ENCODE measurements around the gene SCN7A.

DNA sequence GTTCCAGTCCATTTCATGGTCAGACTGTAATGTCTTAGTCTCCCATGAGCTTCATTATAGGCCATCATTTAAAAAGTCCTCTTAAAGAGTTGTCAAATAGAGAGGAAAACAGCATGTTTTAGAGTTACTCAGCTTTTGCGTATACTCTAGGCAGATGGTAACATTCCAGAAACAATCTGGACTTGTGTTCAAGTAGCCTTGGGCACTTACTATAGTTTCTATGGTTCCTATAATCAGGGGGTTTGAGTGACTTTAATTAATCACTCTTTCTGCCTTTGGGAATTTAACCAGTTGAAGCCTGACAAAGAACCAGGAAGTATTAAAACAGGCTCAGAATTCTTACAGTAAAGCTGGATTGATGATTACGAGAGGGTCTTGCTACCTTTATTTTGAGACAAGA lies 42.1 kb upstream of the SCN7A start:
- TF ChIP-seq POLR2A (IDR thresholded peaks at IDR 0.05): no peak
- TF ChIP-seq, protein P1, sequence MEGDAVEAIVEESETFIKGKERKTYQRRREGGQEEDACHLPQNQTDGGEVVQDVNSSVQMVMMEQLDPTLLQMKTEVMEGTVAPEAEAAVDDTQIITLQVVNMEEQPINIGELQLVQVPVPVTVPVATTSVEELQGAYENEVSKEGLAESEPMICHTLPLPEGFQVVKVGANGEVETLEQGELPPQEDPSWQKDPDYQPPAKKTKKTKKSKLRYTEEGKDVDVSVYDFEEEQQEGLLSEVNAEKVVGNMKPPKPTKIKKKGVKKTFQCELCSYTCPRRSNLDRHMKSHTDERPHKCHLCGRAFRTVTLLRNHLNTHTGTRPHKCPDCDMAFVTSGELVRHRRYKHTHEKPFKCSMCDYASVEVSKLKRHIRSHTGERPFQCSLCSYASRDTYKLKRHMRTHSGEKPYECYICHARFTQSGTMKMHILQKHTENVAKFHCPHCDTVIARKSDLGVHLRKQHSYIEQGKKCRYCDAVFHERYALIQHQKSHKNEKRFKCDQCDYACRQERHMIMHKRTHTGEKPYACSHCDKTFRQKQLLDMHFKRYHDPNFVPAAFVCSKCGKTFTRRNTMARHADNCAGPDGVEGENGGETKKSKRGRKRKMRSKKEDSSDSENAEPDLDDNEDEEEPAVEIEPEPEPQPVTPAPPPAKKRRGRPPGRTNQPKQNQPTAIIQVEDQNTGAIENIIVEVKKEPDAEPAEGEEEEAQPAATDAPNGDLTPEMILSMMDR (IDR thresholded peaks at IDR 0.05): no peak

Data from testis (tissue), 2 donors.